Osteoblast (primary cell): Measurements from ENCODE around the gene CFAP210. TPM values are rescaled to one million over a fixed set of nuclear protein-coding genes. Genes with fewer than 3 reads are reported as not detected.
A peak's percentile ranks its signal among the peaks of the same experiment; 100 is the strongest.

Source experiments
- DNase-seq: peaks from one replicate; pipeline ENCODE4 v3.0.0; 2011; ENCODE audit warnings: low spot score, mixed read lengths; ENCODE audit not compliant: insufficient read length; ENCODE audit errors: missing footprints
- H2AFZ ChIP-seq: 2 replicates; pipeline ENCODE4 v1.6.0; 2011; ENCODE audit warnings: mild to moderate bottlenecking, low read length
- H3K27ac ChIP-seq: 2 replicates; pipeline ENCODE4 v1.5.1; 2011; ENCODE audit warnings: mild to moderate bottlenecking, low read depth, low read length, moderate library complexity
- H3K27me3 ChIP-seq: 2 replicates; pipeline ENCODE4 v1.6.0; 2012; ENCODE audit warnings: mild to moderate bottlenecking, control low read depth, inconsistent platforms, low read length, moderate library complexity; ENCODE audit not compliant: insufficient read depth
- H3K36me3 ChIP-seq: 2 replicates; pipeline ENCODE4 v1.5.1; 2011; ENCODE audit warnings: mild to moderate bottlenecking, low read length, control low read depth, moderate library complexity; ENCODE audit not compliant: insufficient read depth
- H3K4me1 ChIP-seq: 2 replicates; pipeline ENCODE4 v1.5.1; 2011; ENCODE audit warnings: mild to moderate bottlenecking, low read length, control low read depth, moderate library complexity; ENCODE audit not compliant: insufficient read depth
- H3K4me2 ChIP-seq: 2 replicates; pipeline ENCODE4 v1.6.0; 2011; ENCODE audit warnings: mild to moderate bottlenecking, low read length; ENCODE audit not compliant: insufficient read depth
- H3K4me3 ChIP-seq: fragments of 200-600 bp; sonication (generic); 3 replicates; pipeline ENCODE4 v1.5.1; 2012; ENCODE audit warnings: mild to moderate bottlenecking, low read length, inconsistent platforms; ENCODE audit not compliant: insufficient read depth
- H3K79me2 ChIP-seq: 2 replicates; pipeline ENCODE4 v1.6.0; 2012; ENCODE audit warnings: mild to moderate bottlenecking, low read length, control low read depth, inconsistent platforms; ENCODE audit not compliant: insufficient read depth
- H3K9me3 ChIP-seq: 2 replicates; pipeline ENCODE4 v1.5.1; 2011; ENCODE audit warnings: low read depth, low read length, control low read depth
- H4K20me1 ChIP-seq: 2 replicates; pipeline ENCODE4 v1.6.0; 2012; ENCODE audit warnings: mild to moderate bottlenecking, low read length, control low read depth; ENCODE audit not compliant: insufficient read depth
- CTCF ChIP-seq: IDR thresholded peaks from 2 replicates; pipeline ENCODE4 v1.5.1; 2011; ENCODE audit warnings: mild to moderate bottlenecking, low read depth, low read length, moderate library complexity; ENCODE audit errors: extremely low read depth
- total RNA-seq: library from RNA; depleted of rRNA; stranded (reverse); fragments of >200 nt; gene quantifications from 2 replicates; pipeline ENCODE4 v1.2.3, GENCODE V29; 2012

The CFAP210 gene
- total RNA-seq, 1 donor, result 0.36 TPM

- Histone ChIP-seq H3K4me1 (peaks cover 17% of the 10 kb centered on the region), H3K9me3 (no peaks in the 10 kb centered on the region), H3K79me2 (no peaks in the 10 kb centered on the region), H3K36me3 (no peaks in the 10 kb centered on the region), H2AFZ (no peak overlapping the region), H3K4me3 (no peak overlapping the region), H3K4me2 (no peak overlapping the region), H4K20me1 (no peaks in the 10 kb centered on the region), H3K27ac (no peak overlapping the region), H3K27me3 (no peaks in the 10 kb centered on the region)
- DNase-seq, result no peak
- TF ChIP-seq CTCF, result no peak
Observed at GRCh38 chr2:169716938-169717690, 22.9 kb upstream of the CFAP210 start.

GRCh38 chr2:169716238-169716886 lies 22.2 kb upstream of the CFAP210 start:
- peaks cover 17% of the 10 kb centered on the region for H3K4me1 ChIP-seq
- no peak for TF ChIP-seq CTCF
- DNase-seq, result no peak
- no peak overlapping the region for H3K4me3 ChIP-seq
- H3K27ac ChIP-seq, result no peak overlapping the region
- no peaks in the 10 kb centered on the region for H3K27me3 ChIP-seq
- H2AFZ ChIP-seq, result no peak overlapping the region
- H3K79me2 ChIP-seq, result no peaks in the 10 kb centered on the region
- peak overlapping the region; percentile 77 for H3K4me2 ChIP-seq
- H3K36me3 ChIP-seq, result no peaks in the 10 kb centered on the region
- no peaks in the 10 kb centered on the region for H3K9me3 ChIP-seq
- H4K20me1 ChIP-seq, result no peaks in the 10 kb centered on the region

GRCh38 chr2:169715379-169716237 lies 21.4 kb upstream of the CFAP210 start:
- H3K36me3 ChIP-seq, result no peaks in the 10 kb centered on the region
- no peaks in the 10 kb centered on the region for H4K20me1 ChIP-seq
- no peaks in the 10 kb centered on the region for H3K79me2 ChIP-seq
- DNase-seq, result no peak
- H3K27ac ChIP-seq, result no peak overlapping the region
- H3K4me3 ChIP-seq, result peak overlapping the region; percentile 60
- TF ChIP-seq CTCF, result no peak
- H2AFZ ChIP-seq, result peak overlapping the region; percentile 44
- no peaks in the 10 kb centered on the region for H3K9me3 ChIP-seq
- peaks cover 17% of the 10 kb centered on the region for H3K4me1 ChIP-seq
- no peaks in the 10 kb centered on the region for H3K27me3 ChIP-seq
- peak overlapping the region; percentile 77 for H3K4me2 ChIP-seq
